Transverse colon (tissue), 3 donors: Measurements from ENCODE around the gene SYT1.

ENCODE experiments used
- EP300 ChIP-seq: sonication (generic); formaldehyde crosslinking; IDR thresholded peaks from one replicate; pipeline ENCODE4 v1.6.1; 2017; ENCODE audit warnings: antibody characterized with exemption, low read depth
- TF ChIP-seq, protein P1 (sequence below), 5 experiments: fragments of 200-600 bp in 3 of 5; fragments of 450-650 bp in 2 of 5; sonication (generic) in 3 of 5; IDR thresholded peaks; 1 replicate in 2 of 5; 2 replicates in 3 of 5; pipeline ENCODE4 v1.5.1; 2016 to 2017; ENCODE audit warnings: antibody characterized with exemption in 5 of 5, inconsistent platforms in 3 of 5, mild to moderate bottlenecking in 2 of 5, moderate library complexity in 1 of 5

DNA sequence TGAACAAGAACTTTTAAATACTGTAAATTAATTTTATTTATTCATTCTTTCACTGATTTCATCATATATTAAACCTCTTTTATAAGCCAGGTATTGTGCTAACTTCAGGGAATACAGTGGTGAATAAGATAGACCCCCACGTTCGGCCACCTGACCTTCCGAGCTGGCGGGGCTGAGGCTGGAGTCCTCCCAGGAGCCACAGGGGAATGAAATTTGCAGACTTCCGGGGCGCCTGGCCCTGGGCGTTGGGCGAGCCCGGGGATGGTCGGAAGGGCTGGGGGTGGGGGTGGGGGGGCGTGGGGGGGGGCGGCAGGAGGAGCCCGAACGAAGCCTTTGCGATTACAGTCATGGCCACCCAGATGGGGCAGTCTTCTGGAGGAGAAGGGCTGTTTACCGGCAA, 442.8 kb downstream of the SYT1 start:
- TF ChIP-seq, protein P1, sequence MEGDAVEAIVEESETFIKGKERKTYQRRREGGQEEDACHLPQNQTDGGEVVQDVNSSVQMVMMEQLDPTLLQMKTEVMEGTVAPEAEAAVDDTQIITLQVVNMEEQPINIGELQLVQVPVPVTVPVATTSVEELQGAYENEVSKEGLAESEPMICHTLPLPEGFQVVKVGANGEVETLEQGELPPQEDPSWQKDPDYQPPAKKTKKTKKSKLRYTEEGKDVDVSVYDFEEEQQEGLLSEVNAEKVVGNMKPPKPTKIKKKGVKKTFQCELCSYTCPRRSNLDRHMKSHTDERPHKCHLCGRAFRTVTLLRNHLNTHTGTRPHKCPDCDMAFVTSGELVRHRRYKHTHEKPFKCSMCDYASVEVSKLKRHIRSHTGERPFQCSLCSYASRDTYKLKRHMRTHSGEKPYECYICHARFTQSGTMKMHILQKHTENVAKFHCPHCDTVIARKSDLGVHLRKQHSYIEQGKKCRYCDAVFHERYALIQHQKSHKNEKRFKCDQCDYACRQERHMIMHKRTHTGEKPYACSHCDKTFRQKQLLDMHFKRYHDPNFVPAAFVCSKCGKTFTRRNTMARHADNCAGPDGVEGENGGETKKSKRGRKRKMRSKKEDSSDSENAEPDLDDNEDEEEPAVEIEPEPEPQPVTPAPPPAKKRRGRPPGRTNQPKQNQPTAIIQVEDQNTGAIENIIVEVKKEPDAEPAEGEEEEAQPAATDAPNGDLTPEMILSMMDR (IDR thresholded peaks at IDR 0.05) = no peak
- no peak for TF ChIP-seq EP300
